AG10803 (cell line): Measurements from ENCODE around the gene ANKS1B.

Source experiments
- DNase-seq: peaks from one replicate; pipeline ENCODE4 v3.0.0; 2010; ENCODE audit warnings: low read depth
- H3K4me3 ChIP-seq: 2 replicates; pipeline ENCODE4 v1.5.1; 2011; ENCODE audit warnings: mild to moderate bottlenecking, low read length, control low read depth
- CTCF ChIP-seq: conservative IDR thresholded peaks from 2 replicates; pipeline ENCODE4 v1.5.1; 2011; ENCODE audit warnings: mild to moderate bottlenecking, low read length, control low read depth, inconsistent platforms

ANKS1B gene

GRCh38 chr12:99388671-99389195 is 596.0 kb downstream of the ANKS1B start:
- H3K4me3 ChIP-seq, result no peak overlapping the region
- no peak for TF ChIP-seq CTCF

GRCh38 chr12:99387661-99388060 is 597.1 kb downstream of the ANKS1B start:
- H3K4me3 ChIP-seq, result no peak overlapping the region
- TF ChIP-seq CTCF, result no peak
- peak; percentile 3 for DNase-seq

More at GRCh38 chr12:99388671-99389195, 596.0 kb downstream of the ANKS1B start:
- DNase-seq, result no peak

- peak; percentile 48 for TF ChIP-seq CTCF
- DNase-seq, result peak; percentile 31
- H3K4me3 ChIP-seq, result no peak overlapping the region
Measured at GRCh38 chr12:99386907-99387306, 597.8 kb downstream of the ANKS1B start.

GRCh38 chr12:99383258-99383657 is 601.5 kb downstream of the ANKS1B start:
- no peak for DNase-seq
- no peak for TF ChIP-seq CTCF
- no peak overlapping the region for H3K4me3 ChIP-seq

- TF ChIP-seq CTCF, result no peak
- no peak overlapping the region for H3K4me3 ChIP-seq
- DNase-seq, result no peak
Measured at GRCh38 chr12:99381992-99382391, 602.7 kb downstream of the ANKS1B start.

- no peak for TF ChIP-seq CTCF
- DNase-seq, result no peak
- H3K4me3 ChIP-seq, result no peak overlapping the region
Measured at GRCh38 chr12:99380701-99381100, 604.0 kb downstream of the ANKS1B start.

GRCh38 chr12:99374023-99374422 is 610.7 kb downstream of the ANKS1B start:
- no peak for DNase-seq
- no peak overlapping the region for H3K4me3 ChIP-seq
- no peak for TF ChIP-seq CTCF
